NCI-H748 (cell line): Measurements from ENCODE around the gene TMEM123.
A peak's percentile ranks its signal among the peaks of the same experiment; 100 is the strongest.
"Not testable (repeated sequence)": the region's sequence is repeated elsewhere in the genome, so short reads cannot be mapped to it uniquely, and the experiment has no call there.

Source experiments
- DNase-seq: peaks from one replicate; lab custom pipeline; 2025; ENCODE audit not compliant: unreplicated experiment; lab: John Stamatoyannopoulos, UW

Gene TMEM123

DNA sequence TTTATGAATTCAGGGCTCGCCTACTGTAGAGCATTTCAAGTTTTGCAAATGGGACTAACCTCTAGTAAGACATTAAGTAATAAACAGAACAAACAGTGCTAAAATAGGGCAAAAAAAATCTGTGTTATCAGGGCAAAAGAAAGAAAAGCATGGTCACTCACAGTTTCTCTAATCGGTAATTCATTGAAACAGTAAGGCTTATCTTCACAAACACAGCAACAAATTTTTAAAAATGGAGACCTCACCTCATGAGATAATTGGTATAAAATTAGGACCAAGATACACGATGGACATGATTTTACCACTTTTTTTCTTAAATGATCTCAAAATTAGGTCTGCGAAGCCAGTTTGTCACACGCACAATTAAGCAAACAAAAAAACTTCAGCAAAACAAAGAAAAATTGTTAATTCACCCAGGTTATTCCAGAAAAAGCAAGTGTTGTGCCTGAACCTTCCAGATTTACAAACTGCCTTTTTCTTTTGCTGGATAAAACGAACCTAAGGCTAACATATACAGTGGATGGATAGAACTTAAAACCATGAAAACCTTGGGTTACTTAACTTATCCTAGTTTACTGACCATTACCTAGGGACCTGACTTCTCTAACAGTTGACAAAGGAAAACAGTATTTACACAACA is 1.4 kb downstream of the TMEM123 start:
- DNase-seq, result no peak

DNA sequence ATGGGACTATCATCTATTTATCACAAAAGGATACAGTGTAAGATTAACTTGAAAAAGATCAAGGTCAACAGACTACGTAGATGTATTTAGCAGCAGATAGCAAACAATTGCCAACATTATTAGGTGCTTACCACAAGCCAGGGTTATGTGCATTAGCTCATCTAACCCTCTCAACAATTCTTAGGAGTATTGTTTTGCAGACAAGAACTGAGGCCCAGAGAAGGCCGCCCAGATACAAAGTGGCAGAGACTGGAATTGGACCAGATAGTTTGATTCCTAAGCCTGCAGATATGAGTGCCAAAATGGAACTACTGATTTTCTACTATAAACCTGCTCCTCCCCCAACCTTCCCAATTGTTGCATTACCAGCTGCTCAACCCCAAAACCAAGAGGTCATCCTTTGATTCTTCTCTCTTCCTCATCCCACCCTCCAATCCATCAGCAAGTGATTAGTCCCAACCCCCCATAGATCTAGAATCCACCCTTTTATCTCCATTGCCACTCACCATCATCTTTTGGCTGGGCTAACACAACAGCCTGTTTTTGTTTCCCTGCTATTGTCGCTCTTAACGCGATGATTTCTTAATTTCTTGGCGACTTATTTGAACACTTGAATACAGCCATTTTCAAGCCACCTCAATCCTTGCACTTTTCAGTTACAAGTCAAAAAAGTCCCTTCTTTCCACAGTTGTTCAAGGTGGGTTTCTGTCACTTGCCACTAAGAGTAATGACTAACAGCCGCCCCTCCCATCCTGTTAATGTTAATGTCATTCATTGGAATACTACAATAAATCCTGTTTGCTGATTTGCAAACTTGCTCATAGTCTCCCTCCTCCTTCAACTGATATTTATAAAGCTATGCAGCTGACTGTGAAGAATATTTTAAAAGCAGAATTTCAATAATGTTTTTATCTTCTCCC is 2.7 kb downstream of the TMEM123 start:
- DNase-seq, result peak; percentile 35

DNA sequence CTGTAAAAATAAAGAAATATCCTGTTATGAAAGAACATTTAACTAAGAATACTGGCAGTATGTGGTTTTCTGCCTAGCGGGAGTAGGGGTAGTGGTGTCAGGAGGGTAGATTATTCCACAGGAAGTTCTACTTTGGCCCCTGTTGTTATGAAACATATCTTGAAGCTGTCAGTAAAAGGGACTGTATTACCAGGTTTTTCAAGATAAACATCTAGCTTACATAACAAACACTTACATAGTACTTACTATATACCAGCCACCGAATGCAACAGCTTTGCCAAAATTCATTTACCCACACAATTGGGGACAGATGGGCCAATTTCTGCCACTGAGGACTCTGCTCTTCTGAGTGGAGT is 3.7 kb downstream of the TMEM123 start:
- no peak for DNase-seq

DNA sequence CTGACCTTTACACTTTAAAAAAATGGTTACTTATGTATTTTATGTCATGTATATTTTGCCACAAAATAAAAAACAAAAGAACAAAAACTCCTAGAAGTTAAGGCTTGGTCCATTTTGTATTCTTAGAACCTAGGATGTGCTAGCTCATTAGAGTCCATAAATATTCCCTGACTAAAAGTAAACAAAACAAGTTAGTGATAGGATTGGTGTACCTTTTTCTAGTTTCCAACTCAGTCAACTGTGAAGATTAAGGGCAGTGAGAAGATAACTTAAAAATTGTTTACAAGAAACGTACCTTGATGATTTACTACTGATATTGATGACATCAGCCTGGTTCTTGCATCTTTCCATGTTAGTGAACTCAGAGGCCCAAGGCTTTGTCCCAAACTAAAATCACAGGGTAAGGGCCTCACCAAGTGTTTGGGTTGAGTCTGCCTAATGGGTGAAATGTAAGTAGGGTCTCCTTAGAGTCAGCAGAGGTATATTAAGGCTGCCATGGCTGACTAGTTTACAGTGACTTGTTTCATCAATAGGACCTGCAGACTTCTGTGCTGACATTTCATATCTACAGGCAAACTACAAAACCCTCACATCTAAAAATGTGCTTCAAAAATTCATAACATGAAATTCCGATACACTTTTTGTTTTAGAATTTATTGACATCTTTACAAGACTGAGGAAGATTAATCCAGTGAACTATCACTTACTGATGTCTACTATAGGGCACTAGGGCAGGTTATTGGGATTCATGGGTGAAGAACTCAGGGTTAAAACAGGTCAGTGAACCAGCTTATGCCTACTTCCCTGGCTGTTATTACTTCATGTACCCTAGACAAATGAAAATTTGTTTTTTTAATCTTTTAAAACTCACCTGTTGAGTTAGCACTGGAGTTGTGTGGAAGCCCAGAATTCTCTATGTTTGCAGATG is 4.4 kb downstream of the TMEM123 start:
- DNase-seq, result no peak

DNA sequence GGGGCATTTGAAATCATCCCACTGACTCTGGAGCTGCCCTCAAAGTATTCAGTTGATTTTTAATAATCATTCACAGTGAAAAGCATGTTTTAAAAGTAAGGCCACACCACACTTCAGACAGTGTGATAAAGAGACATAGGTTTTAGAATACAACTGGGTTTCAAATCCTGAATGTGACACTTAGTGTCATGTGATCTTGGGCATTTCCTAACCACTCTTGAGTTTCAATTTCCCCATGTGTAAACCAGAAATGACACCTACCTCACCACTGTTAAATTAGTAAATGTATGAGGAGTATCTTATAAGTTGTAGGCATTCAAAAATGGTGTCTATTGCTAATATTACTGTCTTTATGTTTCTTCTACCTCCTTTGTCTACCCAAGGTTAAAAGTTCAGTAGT is 5.4 kb downstream of the TMEM123 start:
- DNase-seq, result no peak

DNA sequence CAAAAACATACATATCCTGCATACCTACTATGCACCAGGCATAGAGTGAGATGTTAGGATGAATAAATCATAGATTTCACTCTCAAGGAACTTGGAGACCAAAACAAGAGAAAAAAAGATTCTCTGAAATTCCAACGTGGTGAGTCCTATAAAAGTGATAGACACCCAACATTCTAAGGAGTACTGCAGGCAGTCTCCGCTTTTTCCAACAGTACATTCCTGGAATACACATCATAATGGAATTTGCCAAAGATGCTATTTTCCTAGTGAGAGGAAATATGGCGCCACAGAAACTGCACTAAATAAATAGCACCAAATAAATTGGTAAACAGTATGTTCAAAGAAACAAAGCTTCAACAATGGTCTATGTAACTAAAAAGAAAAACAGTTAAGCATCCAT is 6.0 kb downstream of the TMEM123 start:
- no peak for DNase-seq

DNA sequence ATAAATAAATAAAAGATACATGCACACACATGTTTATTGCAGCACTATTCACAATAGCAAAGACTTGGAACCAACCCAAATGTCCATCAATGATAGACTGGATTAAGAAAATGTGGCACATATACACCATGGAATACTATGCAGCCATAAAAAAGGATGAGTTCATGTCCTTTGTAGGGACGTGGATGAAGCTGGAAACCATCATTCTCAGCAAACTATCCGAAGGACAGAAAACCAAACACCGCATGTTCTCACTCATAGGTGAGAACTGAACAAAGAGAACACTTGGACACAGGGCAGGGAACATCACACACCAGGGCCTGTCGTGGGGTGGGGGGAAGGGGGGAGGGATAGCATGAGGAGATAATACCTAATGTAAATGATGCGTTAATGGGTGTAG is 7.9 kb downstream of the TMEM123 start:
- not testable (repeated sequence) for DNase-seq

DNA sequence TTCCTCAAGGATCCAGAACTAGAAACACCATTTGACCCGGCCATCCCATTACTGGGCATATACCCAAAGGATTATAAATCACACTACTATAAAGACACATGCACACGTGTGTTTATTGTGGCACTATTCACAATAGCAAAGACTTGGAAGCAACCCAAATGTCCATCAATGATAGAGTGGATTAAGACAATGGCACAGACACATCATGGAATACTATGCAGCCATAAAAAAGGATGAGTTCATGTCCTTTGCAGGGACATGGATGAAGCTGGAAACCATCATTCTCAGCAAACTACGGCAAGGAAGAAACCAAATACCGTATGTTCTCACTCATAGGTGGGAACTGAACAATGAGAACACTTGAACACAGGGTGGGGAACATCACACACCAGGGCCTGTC is 8.4 kb downstream of the TMEM123 start:
- DNase-seq, result not testable (repeated sequence)

DNA sequence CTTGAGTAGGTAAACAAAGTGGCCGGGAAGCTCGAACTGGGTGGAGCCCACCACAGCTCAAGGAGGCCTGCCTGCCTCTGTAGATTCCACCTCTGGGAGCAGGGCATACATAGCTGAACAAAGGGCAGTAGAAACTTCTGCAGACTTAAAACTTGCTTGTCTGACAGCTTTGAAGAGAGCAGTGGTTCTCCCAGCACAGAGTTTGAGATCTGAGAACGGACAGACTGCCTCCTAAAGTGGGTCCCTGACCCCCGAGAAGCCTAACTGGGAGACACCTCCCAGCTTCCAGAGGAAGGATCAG is 13.6 kb downstream of the TMEM123 start:
- not testable (repeated sequence) for DNase-seq

DNA sequence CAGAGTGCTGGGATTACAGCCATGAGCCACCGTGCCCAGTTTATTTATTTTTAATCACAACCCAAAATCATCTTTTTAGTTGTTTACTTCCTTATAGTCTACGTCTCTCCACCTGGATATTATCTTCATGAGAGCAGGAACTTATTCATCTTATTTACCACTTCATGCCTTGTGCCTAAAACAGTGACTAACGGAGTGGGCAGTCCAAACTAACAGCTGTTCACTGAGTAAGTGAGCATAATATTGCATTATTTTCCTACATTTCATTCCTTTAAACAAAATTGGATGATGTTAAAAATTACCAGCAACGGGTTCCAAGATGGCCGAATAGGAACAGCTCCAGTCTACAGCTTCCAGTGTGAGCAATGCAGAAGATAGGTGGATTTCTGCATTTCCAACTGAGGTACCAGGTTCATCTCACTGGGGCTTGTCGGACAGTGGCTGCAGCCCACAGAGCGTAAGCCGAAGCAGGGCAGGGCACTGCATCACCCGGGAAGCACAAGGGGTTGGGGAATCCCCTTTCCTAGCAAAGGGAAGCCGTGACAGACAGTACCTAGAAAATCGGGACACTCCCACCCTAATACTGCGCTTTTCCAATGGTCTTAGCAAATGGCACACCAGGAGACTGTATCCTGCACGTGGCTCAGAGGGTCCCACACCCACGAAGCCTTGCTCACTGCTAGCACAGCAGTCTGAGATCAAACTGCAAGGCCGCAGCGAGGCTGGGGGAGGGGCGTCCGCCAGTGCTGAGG is 14.1 kb downstream of the TMEM123 start:
- no peak for DNase-seq

DNA sequence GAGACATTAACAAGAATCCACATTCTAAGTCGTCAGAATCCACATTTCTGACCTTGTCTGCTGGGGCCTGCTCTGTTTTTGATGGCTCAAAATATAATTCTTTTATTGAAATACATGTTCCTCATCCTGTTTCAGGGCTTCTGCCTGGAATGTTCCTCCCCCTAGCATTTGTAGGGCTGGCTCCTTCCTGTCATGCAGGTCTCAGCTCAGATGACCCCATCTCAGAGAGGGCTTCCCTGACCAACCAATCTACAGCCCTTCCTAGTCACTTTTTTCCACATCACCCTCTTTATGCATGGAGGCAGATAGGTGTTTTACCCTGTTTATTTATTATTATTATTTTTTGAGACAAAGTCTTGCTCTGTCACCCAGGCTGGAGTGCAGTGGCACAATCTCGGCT is 14.8 kb downstream of the TMEM123 start:
- DNase-seq, result no peak

DNA sequence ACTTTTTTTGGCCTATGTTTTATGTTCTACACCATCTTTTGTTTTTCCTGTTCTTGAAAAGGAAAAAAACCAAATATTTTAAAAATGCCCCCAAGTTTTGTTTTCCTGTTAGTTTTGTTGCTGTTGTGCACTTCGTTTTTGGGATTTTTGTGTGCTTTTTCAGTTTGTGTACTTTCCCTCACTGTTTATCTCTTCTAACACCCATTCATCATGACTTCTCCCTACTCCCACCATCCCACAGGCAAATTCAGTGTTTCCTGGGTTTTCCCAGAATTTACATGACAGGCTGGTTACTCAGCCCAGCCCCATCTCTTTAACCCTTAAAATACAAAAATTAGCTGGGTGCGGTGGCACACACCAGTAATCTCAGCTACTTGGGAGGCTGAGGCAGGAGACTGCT is 15.6 kb downstream of the TMEM123 start:
- DNase-seq, result no peak

DNA sequence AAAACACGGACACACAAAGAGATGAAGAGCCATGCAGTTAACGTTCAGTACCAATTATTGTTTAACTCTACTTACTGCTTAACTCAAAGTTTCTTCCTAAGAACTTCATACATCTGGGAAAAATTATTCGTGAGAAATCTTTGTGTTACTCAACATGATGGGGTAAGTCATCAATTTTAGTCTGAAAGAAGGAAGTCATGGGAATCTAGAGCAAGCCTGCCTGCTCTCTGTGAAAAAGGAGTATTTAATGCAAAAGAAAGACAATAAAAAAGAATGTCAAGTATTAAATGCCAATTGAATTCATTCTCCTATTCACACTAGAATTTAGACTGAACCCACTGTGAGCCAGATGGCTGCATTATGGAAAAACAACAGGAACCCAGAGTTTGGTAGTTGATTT is 16.0 kb downstream of the TMEM123 start:
- DNase-seq, result no peak

DNA sequence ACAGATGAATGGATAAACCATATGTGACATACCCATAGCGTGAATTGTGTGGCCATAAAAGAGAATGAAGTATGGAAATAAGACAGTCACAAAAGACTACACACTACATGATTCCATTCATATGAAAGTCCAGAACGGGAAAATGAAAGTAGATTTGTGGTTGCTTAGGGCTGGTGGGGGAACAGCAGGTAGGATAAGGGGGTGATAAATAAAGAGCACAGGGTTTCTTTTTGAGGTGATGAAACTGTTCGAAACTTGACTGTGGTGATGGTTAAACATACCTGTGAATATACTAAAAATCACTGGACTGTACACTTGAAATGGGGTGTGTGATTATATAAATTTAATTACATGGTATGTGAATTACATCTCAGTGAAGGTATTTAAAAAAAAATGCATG is 16.9 kb downstream of the TMEM123 start:
- DNase-seq, result no peak

DNA sequence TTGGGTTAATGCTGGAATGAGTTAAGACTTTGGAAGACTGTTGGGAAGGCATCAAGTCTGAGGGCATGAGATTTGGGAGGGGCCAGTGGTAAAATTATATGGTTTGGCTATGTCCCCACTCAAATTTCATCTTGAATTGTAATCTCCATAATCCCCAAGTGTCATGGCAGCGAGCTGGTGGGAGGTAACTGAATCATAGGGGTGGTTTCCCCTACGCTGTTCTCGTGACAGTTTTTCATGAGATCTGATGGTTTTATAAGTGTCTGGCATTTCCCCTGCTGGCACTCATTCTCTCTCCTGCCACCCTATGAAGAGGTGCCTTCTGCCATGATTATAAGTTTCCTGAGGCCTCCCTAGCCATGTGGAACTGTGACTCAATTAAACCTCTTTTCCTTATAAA is 19.0 kb downstream of the TMEM123 start:
- DNase-seq, result not testable (repeated sequence)

DNA sequence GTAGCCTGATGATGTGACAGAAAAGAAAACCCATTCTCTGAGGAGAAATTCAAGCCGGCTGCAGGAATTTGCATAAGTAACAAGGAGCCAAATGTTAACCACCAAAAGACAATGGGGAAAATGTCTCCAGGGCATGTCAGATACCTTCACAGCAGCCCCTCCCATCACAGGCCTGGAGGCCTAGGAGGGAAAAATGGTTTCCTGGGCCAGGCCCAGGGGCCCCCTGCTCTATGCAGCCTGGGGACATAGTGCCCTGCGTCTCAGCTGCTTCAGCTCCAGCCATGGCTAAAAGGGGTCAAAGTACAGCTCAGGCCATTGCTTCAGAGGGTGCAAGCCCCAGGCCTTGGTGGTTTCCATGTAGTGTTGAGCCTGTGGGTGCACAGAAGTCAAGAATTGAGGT is 20.0 kb downstream of the TMEM123 start:
- not testable (repeated sequence) for DNase-seq

DNA sequence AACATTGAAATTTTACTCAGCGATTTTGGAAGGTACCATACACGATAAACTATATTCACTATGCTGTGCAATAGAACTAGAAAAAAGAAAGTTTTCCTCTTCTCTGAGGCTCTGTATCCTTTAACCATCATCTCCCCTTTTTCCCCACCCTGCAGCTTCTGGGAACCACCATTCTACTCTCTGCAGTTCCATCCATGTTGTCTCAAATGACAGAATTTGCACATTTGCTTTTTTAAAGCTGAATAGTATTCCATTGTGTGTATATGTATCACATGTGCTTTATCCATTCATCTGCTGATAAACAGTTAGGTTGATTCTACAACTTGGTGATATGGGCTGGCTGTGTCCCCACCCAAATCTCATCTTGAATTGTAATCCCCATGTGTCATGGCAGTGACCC is 21.2 kb downstream of the TMEM123 start:
- no peak for DNase-seq

DNA sequence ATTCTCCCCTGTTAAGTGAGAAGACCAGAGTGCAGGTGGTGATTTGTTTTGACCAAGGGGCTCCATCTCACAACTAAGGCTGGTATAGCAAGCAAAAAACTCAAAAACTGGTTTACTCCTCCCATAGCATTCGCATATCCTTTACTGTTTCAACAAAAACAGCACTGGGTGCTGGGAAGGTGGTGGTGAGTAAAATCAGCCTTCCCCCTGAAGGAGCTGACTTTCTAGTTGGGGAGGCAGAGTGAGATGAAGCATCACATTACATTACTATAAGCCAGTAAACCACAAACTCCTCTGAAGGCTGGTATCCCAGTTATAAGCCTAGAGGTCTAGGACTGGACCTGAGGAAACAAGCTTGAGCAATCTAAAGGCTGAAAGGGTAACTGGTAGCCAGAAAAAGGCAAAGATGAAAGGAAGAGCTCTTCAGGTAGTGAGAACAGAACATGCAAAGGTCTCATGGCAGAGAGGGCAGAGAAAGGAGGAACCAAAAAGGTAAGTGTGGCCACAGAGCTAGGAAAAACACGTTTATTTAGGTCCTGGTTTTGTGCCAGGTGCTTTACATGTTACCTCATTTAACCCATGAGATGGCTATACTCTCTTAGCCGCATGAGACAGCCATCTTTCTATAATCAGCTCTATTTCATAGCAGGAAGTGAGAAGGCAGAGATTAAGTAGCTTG is 22.3 kb downstream of the TMEM123 start:
- DNase-seq, result no peak

DNA sequence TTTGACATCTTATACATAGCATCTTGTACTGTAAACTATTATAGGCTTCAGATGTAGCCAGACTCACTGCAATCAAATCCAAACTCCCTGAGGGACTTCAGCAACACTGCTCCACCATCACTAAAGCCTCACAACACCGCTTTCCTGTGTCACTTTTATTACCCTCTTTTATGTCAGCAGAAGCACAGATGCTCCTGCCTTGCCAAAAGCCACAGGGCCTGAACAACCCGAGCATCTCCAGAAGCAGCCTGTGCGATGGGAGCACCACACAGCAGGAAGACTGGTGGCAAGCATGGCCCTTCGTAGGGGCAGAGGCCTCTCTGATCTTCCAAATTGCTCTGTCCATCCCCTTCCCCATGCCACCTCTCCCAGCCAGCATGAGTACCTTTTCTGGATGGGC is 22.9 kb downstream of the TMEM123 start:
- no peak for DNase-seq

DNA sequence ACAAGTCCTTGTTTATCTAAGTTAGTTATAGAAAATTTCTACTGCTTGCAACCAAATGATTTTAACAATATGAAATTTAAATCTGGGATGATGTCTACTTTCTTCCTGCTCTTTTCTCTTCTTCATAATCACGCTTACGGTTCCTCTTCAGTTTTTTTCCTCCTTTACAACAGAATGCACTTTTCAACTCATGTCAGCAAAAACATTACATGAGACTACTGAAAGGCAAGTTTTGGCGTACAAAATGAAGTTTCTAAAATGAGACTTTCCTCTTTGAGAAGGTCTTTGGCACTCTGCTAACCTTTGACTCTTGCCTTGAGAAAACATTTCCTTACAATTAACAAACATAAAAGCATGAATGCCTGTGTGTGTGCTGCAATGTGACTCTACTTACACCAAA is 23.3 kb downstream of the TMEM123 start:
- DNase-seq, result no peak
